Amniotic epithelial cell (primary cell): ENCODE data around the gene GARIN5A.

ENCODE experiments used
- DNase-seq: peaks from one replicate; pipeline ENCODE4 v3.0.0-alpha.2; 2010; ENCODE audit warnings: low read depth

Gene GARIN5A

DNA sequence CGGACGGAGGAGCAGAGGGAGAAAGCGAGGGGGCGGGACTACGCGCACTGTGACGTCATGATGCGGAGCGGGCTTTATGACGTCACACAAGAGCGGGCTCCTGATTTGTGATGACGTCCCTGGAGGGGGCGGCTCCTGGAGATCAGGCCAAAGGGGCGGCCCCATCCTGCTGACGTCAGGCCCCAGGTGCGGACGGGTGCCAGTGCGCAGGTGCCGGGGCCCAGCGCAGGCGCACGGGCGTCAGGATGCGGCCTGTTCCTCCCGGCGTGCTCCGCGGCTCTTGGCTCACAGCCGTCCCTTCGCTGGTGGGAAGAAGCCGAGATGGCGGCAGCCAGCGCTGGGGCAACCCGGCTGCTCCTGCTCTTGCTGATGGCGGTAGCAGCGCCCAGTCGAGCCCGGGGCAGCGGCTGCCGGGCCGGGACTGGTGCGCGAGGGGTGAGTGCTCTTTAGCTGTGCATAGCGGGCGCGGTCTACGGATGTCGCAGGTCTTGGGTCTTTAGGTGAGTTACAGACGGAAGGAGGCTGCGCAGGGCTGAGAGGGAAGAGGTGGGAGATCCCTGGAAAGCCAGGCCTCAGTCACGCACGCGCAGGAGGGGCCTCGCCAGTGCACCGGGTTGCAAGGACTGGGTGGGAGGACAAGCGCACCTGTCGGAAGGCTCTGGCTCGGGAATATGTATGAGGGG is at the start of gene GARIN5A, which contains the start of gene EMC10:
Gene GARIN5A (minus strand): TSS at position 625 of the 683 bp plus-strand sequence. CDS start 460 bp downstream, at position 165.
Gene EMC10 (plus strand): TSS at position 284 of the 683 bp plus-strand sequence. CDS start 38 bp downstream, at position 322.
- peak; percentile 92 for DNase-seq

DNA sequence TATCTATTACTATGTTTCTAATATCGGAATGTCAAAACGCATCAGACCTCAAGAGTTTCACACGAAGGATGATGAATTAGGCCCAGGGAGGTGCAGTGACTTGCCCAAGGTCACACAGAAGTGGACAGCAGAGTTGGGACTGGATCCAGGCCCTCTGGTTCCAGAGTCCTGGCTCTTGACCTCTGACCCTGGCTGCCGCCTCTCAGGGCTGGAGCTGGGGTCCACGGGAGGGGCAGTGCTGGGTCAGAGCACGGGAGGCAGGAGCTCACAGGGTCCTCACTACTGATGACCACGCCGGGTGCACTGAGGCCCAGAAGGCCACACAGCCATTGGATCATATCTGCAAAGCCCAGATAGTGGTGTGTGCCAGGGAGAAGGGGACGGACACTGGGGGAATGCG is 46.2 kb upstream of the GARIN5A start:
- no peak for DNase-seq

DNA sequence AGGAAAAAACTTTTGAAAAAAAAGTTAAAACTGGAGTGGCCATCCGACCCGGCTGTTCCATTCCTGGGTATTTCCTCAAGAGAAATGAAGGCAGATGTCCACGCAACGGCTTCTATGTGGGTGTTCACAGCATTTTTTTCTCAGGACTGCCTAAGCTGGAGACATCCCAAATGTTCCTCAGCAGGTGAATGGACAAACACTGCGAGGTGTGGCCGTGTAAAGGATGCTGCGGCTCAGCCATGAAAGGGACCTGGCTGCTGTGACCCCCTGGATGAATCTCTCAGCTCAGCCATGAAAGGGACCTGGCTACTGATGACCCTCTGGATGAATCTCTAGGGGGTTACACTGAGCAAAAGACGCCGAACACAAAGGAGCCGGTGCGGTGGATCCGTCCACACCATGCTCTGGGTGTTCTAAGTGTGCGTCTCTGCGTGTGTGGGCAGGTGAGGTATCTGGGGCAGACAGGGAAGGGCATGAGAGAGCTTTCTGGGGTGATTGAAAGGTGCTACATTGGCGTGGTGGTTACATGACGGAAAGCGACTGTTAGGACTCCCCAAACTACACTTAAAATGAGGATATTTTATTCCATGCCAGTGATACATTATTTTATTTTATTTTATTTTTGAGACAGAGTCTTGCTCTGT is 44.3 kb upstream of the GARIN5A start:
- DNase-seq, result no peak

DNA sequence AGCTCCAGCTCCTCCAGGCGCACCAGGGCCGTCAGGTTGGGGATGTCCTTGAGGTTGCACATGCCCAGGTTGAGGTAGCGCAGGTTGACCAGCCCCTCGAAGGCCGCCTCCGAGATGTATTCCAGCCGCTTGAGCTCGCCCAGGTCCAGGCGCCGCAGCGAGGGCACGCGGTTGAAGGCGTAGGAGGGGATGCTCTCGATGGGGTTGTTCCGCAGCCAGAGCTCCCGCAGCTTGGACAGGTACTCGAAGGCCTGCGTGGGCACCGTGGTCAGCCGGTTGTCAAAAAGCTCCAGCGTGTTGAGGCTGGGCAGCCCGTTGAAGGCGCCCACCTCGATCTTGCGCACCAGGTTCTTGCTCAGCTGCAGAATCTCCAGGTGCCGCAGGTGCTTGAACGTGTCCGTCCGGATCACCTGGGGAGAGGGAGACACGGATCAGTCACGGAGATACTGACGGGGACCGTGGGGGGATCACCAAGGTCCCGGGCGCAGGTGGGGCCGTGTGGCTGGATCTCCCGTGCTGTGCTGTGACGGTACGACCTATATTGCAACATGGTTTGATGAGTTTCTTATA is 42.4 kb upstream of the GARIN5A start:
- no peak for DNase-seq

DNA sequence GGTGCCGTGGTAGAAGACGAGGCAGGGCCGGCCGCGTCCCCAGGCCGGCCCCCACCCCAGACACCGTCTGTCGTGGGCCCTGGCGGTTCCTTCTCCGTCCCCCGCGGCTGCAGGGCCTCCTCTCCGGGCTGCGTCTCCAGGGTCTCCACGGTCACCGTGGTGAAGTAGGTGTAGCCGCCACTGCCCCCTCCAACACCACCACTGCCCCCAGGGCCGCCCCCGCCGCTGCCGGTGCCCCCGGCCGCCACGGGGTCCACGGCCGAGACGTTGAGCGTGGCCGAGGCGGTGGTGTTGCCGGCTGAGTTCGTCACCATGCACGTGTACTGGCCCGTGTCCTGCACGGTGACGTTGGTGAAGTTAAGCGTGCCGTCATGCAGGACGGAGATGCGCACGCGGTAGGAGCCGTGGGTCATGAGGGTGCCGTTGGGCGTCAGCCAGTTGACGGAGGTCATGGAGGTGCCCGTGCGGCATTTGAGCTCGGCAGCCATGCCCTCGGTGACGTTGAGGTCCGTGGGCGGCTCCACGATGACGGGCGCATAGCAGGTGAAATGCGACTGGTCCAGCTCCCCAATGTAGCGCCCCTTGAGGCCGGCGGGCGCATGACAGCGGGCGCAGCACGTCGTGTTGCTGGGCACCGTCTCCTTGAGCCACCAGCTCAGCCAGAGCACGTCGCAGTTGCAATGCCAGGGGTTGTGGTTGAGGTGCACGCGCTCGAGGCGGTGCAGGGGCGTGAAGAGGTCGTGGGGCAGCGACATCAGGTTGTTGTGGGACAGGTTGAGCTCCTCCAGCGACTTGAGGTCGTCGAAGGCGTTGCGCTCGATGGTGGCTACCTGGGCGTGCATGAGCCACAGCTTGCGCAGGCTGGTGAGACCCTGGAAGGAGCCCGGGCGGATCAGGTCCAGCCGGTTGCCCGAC is 41.7 kb upstream of the GARIN5A start:
- DNase-seq, result no peak

DNA sequence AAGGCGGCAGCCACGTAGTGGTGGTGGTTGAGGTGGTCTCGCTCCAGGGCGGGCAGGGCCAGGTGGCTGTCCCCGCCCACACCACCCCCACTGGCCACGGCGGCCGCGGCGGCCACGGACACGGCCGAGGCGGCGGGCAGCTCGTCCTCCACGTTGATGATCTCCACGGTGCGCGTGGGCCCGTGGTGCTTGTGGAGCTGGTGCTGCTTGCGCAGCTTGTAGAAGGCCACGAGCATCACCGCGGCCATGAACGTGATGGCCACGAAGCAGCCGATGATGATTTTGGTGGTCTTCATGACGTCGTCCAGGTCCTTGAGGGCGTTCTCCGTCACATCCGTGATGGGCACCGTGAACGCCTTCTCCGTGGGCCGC is 41.0 kb upstream of the GARIN5A start:
- no peak for DNase-seq

DNA sequence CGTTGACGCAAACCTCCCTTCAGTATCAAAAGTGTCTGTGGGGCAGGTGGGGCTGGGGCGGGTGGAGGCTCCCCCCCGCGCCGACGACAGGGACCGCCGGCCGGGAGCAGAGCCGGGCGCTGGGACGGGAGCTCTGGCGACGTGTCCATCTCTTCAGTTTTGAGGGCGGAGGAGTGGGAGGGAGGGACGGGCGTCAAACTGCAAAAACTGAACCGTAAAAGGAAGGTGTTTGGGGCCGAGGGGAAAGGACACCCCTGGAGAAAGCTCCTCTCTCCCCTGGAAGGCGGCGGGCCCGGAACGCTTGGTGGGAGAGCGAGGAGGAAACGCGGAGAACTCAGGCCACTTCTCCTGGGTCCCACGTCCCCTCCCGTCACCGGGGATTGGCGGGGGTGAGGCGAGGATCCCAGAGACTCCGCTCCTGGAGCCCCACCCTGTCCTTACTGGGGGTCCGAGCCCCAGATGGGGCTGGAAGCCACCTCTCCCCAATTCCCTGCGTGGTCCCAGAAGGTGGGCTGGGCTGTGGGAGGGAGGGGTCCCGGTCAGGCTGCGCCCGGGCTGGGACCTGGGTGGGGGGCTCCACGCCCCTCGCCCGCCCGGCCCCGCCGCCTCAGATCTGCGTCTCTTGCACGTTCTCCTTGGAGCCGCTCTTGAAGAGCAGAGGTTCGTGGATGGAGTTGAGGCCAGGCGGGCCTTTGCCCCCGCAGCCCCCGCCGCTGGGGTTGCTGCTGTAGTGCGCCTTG is 40.5 kb upstream of the GARIN5A start:
- DNase-seq, result no peak

DNA sequence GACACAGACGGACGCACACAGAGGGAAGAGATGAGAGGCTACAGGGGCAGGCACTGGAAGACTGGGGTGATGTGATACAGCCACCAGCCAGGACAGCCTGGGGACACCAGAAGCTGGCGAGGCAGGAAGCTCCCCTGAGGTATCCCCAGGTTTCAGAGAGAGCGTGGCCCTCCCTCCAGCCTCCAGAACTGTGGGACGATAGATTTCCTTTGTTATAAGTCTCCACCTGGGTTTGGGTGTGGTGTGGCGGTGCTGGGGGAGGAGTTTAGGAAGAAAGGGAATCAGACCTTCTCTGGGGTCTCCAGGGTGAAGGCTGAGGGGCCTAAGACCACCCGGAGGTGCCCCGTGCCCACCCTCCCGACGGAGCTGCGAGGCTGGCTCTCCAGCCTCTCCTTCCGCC is 39.8 kb upstream of the GARIN5A start:
- DNase-seq, result no peak

DNA sequence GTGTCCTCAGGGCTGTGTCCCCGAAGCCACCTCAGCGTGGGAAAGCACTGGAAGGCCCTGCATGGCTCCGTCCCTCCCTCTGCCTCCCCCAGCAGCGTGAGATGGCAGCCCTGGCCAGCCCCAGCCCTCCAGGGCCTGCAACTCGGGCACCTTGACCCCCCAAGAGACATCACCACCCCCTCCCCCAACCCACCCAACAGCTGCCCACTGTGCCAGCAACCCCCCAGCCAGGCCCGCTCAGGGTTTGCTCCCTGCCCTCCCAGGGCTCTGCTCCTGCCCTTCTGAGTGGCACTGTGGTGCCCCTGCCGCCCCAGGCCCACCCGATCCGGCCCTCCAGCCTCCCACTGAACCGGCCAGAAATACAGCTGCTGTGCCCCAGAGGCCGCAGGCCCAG is 38.5 kb upstream of the GARIN5A start:
- DNase-seq, result no peak

DNA sequence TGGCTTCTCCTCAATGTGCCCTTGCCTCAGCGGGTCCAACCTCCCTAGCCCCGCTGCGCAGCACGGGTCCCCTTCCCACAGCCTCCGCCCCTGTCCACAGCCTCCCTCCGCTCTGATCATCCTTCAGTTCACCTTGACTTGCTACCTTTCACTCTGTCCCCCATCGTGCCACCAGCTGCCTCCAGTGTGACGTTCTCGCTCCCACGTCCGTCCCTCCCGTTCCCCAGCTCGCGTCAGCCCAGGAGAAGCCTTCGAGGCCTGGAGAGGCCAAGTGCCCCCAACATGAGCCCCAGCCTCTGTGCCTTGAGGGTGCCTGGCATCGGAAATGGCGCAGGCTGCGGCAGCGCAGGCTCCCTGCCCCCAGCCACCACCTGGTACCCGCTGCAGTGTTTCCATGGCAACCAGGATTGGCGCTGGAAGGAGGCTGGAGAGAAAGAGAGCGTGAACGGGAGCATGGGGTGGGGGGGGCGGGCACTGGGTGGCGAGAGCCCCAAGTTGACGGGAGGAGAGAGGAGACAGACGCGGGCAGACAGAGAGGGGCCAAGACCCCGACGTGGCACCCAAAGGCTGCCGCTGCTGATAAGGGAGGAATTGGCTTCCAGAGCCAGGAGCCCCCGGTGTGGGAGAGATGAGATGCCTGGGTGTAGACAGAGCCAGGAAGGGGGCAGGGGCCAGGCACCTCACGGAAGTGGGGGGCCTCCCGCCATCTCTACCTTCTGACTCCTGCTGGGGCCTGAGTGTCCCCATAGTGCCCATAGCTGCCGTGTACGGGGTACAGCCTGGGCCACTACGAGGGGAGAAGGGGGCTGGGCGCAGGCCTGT is 37.9 kb upstream of the GARIN5A start:
- DNase-seq, result no peak

DNA sequence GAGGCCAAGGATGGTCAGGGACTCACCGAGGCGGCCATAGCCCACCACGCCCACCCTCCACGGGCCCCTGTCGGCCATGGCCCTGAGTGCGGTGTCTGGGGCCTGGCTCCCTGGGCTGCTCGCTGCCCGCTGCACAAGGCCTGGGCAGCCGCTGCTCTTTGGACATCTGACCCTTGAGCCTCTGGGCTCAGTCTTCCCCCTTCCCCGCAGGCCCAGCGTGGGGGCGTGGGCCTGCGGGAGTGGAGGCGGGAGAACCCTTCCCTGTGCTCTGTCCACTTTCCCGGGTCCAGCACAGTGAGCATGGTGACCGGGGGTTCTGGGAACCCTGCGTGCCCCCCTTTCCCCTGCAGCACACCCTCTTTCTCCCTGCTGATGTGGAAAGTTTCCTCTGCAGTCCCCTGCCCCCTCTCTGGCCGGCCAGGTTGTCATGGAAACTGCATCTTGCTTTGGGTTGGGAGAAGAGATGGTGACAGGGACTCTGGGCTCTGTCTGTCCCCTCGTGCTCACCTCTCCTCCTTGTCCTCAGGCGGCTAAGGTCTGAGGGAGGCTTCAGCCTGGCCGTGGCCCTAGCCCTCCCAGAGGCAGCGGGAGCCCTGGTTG is 37.2 kb upstream of the GARIN5A start, which contains the start of gene ASPDH:
Gene ASPDH (minus strand): TSS at position 168 of the 600 bp plus-strand sequence. CDS start 90 bp downstream, at position 78.
- no peak for DNase-seq

DNA sequence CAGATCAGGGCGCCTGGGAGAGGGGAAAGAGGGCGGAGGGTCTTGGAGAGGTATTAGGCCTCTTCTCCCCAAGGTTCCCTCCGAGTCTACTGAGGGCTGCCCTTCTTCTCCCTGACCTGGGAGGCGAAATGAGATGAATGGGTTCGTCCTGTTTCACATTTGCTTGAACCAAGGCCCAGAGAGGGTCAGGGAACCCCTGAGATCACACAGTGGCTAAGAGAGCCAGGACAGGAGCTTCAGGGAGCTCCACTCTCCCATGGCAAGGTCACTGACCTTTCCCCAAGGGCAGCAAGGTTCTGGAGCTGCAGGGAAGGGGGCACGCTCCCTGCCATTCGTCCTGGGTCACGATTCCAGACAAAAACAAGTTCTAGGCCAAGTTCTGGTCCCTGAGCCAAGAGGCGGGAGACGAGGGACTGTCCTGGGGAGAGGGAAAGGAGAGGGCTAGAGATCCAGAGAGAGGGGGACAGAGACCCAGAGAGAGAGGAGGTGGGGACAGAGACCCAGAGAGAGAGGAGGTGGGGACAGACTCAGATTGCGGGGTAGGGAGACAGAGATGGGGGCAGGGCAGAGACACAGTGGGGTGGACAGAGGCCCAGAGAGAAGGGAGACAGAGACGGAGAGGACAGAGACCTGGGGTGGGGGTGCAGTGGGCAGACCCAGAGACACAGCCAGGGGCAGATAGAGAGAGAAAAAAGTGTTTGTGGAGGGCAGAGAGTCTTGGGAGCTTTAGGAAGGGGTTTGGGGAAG is 36.5 kb upstream of the GARIN5A start:
- DNase-seq, result no peak

DNA sequence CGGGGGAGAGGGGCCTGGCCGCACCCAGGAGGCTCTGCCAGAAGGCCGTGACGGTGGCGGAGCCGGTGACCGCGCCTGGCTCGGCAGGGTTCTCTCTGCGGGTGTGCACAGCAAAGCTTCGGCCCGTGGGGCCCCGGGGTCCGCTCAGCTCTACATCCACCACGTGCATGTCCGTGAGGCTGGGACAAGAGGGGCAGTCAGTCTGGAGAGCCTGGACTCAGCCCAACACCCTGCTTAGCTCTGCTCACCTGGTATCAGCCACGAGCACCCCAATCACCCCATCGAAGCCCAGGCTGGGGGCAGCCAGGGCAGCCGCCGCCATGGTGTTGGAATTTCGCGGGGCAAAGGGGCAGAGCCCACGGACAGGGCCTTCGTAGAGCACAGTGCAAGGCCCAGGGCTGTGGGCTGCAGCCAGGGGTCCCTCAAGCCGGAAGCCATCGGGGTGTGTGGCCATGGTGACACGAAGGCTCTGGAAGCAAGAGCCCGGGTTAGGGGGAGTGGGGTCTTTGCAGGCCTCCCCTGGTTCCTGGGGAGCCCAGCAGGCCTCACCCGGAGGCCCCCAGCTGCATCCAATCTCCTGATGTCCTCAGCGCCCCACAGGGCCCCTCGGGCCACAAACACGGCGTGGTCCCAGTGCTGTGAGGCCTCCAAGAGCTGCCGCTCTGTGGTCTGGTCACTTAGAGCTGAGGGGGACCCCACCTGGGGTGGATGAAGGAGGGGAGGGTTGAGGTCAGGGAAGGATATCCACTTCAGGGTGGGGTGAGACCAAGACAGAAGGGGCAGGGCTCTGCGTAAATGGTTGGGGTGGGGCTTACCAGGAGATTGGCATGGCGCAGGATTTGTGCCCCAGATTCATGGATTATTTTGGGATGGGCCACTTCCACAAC is 35.7 kb upstream of the GARIN5A start:
- DNase-seq, result no peak

DNA sequence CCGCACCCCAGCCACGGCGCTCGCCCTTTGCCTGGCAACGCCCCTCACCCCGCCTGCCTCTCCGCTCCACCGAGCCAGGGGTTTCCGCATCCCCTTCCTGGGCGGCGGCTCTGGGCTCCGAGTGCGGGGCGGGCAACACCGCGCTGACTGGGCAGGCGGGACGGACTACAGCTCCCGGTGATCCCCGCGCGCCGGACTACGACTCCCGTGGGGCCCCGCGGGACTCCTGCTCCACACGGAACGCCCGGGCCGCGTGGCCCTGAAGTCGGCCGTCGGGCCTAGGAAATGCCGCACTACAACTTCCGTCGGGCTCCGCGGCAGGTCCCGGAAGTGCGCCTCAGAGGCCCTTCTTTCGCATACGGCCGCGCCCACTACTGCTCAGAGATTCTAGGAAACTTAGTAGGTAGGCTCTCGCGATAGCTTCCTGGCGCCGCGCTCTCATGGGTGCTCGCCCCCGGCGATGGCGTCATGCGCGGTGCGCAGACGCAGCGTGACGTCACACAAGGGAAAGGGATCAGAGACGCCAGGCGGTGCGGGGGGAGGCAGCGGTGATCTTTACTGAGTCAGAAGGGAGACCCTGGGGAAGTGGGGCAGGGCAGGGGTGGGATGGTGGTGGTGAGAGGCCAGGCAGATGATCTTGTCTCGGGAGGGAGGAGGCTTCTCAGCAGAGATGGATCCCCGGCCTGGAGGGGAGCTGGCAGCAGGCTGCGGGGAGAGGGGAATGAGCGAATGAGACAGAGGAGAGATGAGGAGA is 34.6 kb upstream of the GARIN5A start, which contains the start of gene JOSD2:
Gene JOSD2 (minus strand): TSS at position 123 of the 754 bp plus-strand sequence. CDS start 760 bp downstream, outside the sequence.
- peak; percentile 99 for DNase-seq

DNA sequence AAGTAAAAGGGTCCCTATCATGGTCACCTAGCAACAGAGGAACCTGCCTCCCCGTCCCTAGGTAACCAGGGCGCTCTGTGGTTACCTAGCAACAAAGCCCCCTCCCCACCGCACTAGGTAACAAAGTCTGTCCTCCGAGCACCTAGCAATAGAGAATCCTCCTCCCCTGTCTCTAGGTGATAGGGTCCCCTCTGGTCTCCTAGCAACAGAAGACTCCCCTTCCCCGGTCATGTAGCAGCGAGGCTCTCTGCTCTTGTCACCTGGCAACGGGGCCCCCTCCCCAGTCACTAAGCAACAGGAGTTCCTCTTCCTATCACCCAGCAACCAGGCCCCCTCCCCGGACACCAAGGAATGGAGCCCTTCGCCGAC is 34.0 kb upstream of the GARIN5A start:
- DNase-seq, result peak; percentile 26

DNA sequence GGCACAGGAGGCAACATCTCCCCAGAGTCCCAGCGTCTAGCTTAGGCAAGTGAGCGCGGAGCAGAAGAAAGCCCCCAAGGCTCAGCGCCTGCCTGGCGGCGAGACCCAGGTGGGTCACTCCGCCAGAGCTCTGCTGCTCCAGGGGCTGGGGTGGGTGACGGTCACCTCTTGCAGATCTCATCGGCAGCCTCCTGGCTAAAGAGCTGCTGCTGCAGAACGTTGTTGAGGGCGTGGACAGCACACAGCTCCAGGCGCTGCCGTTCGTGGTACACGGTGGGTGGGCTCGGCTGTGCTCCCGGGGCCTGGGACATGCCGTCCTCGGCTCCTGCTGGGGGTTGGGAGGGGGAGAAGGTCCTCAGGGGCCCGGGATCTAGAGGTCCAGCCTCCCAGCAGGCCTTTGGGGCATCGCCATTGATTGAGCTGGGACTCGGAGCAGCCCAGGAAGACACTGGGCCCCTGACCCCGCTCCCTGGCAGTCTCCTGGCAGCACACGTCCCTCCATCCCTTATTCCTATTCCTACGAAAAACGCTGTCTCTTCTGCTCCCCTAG is 33.5 kb upstream of the GARIN5A start:
- DNase-seq, result peak; percentile 15

DNA sequence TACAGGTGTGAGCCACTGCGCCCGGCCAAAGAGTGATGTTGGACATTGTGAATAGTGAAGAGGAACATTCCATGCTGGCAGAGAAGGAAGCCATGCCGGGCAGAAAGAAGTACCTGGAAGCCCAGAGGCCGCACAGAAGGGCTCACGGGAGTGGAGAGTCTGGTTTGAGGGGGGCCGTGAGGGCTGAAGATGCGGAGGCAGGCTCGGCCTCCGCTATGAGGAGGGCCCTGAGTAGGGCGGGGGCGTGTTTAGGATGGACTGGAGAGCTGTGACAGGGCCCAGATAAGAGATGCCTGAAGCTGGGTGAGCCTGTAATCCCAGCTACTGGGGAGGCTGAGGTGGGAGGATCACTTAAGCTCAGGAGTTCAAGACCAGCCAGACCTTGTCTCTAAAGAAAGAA is 32.7 kb upstream of the GARIN5A start:
- DNase-seq, result no peak
